ENCODE data around the gene PXDN. TPM values are rescaled to one million over a fixed set of nuclear protein-coding genes. Genes with fewer than 3 reads are reported as not detected.

Gene PXDN
- total and polyA plus RNA-seq, 2 of the 4 experiments (the other 2 are of a cell fraction) = 153 to 332 TPM

DNA sequence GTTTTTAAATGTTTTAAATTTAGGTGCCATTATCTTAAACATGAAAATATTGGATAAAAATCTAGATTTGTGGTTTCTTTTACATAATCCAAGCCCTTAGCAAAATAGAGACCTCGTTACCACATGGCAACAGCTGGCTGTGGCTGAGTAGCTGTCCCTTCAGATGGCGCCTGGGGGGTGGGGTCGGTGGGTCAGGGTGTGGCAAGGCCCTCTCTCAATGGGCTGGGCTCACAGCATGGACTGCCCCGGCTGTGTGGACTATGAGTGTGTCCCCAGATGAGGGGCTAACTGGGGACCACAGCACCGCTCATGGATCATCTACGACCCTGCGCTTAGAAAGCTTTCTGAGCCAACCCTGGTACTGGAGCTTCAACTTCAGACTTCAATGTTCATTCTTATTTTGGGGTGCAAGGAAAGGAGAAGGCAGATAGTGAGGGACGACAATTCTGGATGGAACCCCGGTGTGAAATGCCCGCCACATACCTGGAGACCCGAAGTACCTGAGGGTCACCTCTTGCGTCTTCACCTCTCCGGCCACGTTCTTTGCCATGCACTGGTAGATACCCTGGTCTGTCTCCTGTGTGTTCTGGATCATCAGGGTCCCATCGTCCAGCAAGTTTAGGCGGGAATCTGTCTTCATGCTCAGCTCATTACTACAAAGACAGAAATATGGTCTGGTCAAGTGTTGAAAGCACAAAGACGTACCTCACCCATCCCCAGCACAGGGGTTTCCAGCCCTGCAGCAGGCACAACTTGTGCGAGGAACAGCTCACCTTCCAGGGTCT, 71.0 kb downstream of the PXDN start:
- H4K20me1 ChIP-seq (ENCODE audit: insufficient read depth, low read length) = peaks cover 27% of the 10 kb centered on the region
- no peak for TF ChIP-seq NFE2L2 (IDR thresholded peaks at IDR 0.05; ENCODE audit: low read depth, low read length)
- no peak for TF ChIP-seq MAZ (IDR thresholded peaks at IDR 0.05; ENCODE audit: borderline replicate concordance, low read depth, low read length)
- no peak for TF ChIP-seq CTCF (conservative IDR thresholded peaks at IDR 0.05; ENCODE audit: low read depth, low read length)
- no peak for TF ChIP-seq SMC3 (IDR thresholded peaks at IDR 0.05; ENCODE audit: low read depth, low read length)
- dilution Hi-C loops (cut with HindIII; ENCODE audit: low sequenced_read_pairs, unreplicated experiment) (no loop called here), intact Hi-C loops (cut with micrococcal nuclease) (no loop called here), in situ Hi-C loops (cut with MboI; ENCODE audit: low sequenced_read_pairs) (no loop called here)
- H3K23ac ChIP-seq (ENCODE audit: low read depth, low read length) = no peak overlapping the region
- H2AK5ac ChIP-seq (ENCODE audit: low read depth, low read length) = no peak overlapping the region
- H2BK20ac ChIP-seq (ENCODE audit: low read depth, low read length) = no peak overlapping the region
- H2BK120ac ChIP-seq (ENCODE audit: low read depth, low read length) = no peak overlapping the region
- H3K27ac ChIP-seq (ENCODE audit: insufficient read depth, low read length) = no peak overlapping the region
- H3K9me1 ChIP-seq (ENCODE audit: insufficient read depth, low read length) = peaks cover 7% of the 10 kb centered on the region
- no peak overlapping the region for H4K91ac ChIP-seq (ENCODE audit: insufficient read depth, low read depth, low read length)
- POLR2A ChIA-PET (ENCODE audit: unreplicated experiment) = no interaction called here
- H2BK15ac ChIP-seq (ENCODE audit: low read depth, low read length) = no peak overlapping the region
- H3K36me3 ChIP-seq (ENCODE audit: control insufficient read depth, insufficient read depth, low read length) = peaks cover 66% of the 10 kb centered on the region
- no peak overlapping the region for H2AFZ ChIP-seq (replicated peaks; ENCODE audit: low read length, poor library complexity)
- DNase-seq = no peak
- peaks cover 9% of the 10 kb centered on the region for H3K4me1 ChIP-seq (ENCODE audit: control insufficient read depth, insufficient read depth, low read length)
- H3K4ac ChIP-seq (ENCODE audit: low read depth, low read length) = no peak overlapping the region
- no peaks in the 10 kb centered on the region for H3K27me3 ChIP-seq (ENCODE audit: control insufficient read depth, insufficient read depth, low read length)
- no peak overlapping the region for H3K4me2 ChIP-seq (ENCODE audit: low read depth, low read length)
- H3K79me1 ChIP-seq (ENCODE audit: low read depth in 1 of 2, low read length in 2 of 2) = peaks cover 37 to 78% of the 10 kb centered on the region in 2 experiments
- no peak overlapping the region for H2BK5ac ChIP-seq (ENCODE audit: low read depth, low read length, poor library complexity, severe bottlenecking)
- H3K14ac ChIP-seq (replicated peaks; ENCODE audit: low read depth, low read length) = no peak overlapping the region
- H4K8ac ChIP-seq (ENCODE audit: low read depth in 2 of 2, low read length in 2 of 2) = no peak overlapping the region; a peak in 1 of 4 replicates
- no peak overlapping the region for H2AK9ac ChIP-seq (replicated peaks; ENCODE audit: low read depth, low read length, poor library complexity)
- CTCF ChIA-PET = interaction anchor here (1.1 kb wide), 1 partner anchor 77 kb away, joined by 4 read pairs; no protein-coding TSS in a partner anchor
- no peak overlapping the region for H3K18ac ChIP-seq (ENCODE audit: low read depth, low read length)
- ATAC-seq (ENCODE audit: low read depth) = no peak
- H4K5ac ChIP-seq (ENCODE audit: low read depth, low read length) = no peak overlapping the region
- no peak overlapping the region for H3K9ac ChIP-seq (ENCODE audit: low read depth, low read length)
- no peaks in the 10 kb centered on the region for H3K9me3 ChIP-seq (ENCODE audit: control insufficient read depth, insufficient read depth, low read length)
- no peak overlapping the region for H3K4me3 ChIP-seq (ENCODE audit: insufficient read depth, low read depth, low read length)
- WGBS, 2 experiments (ENCODE audit: extremely low coverage in 2 of 2, insufficient read length in 1 of 2) = 100% methylated on average over 5 of the region's 18 CpGs; no CpG with 5 or more reads in 1 of the 2 experiments
- no TSS peak for BruUV-seq (replicated peaks)
- no peak overlapping the region for H3K56ac ChIP-seq (ENCODE audit: extremely low read depth, insufficient read depth, low read length)
